ENCODE measurements around the gene SCAMP4.

The SCAMP4 gene

GRCh38 chr19:1961000-1961883, 56.0 kb downstream of the SCAMP4 start:
- no peak for DNase-seq

- no peak for DNase-seq
Measured at GRCh38 chr19:1962674-1963073, 57.5 kb downstream of the SCAMP4 start.

GRCh38 chr19:1967087-1967608, 61.9 kb downstream of the SCAMP4 start:
- DNase-seq = no peak

- no peak for DNase-seq
Measured at GRCh38 chr19:1968279-1969175, 63.3 kb downstream of the SCAMP4 start.

GRCh38 chr19:1969176-1970002, 64.2 kb downstream of the SCAMP4 start:
- no peak for DNase-seq

GRCh38 chr19:1970003-1970805, 65.0 kb downstream of the SCAMP4 start:
- no peak for DNase-seq

GRCh38 chr19:1970806-1971502, 65.8 kb downstream of the SCAMP4 start:
- DNase-seq = no peak

- no peak for DNase-seq
Measured at GRCh38 chr19:1974381-1975161, 69.4 kb downstream of the SCAMP4 start.

- no peak for DNase-seq
Measured at GRCh38 chr19:1975162-1975480, 69.9 kb downstream of the SCAMP4 start.

Measured in bone marrow (tissue), 2 donors.